HEK293 (cell line): ENCODE results near the gene C9orf72.
A peak's percentile ranks its signal among the peaks of the same experiment; 100 is the strongest.

Experiments used
- CTCF ChIA-PET: fragments of 350-600 bp; formaldehyde crosslinking; extraction: SDS; loops from one replicate; lab custom pipeline; 2021; ENCODE audit warnings: antibody characterized with exemption; lab: Yijun Ruan, JAX
- POLR2A ChIA-PET: fragments of 300-600 bp; formaldehyde crosslinking; extraction: SDS; loops from one replicate; lab custom pipeline; 2020; ENCODE audit warnings: antibody characterized with exemption, inconsistent platforms; lab: Yijun Ruan, JAX
- H3K27ac ChIP-seq: fragments of 200-500 bp; sonication (Bioruptor generic); 2 replicates; pipeline ENCODE4 v1.5.1; 2014; ENCODE audit warnings: low read depth, low read length, control low read depth, inconsistent platforms; ENCODE audit errors: extremely low read depth
- H3K36me3 ChIP-seq, 2 experiments: fragments of 200-500 bp in 1 of 2; sonication (Bioruptor generic) in 1 of 2; 1 replicate in 1 of 2; 2 replicates in 1 of 2; pipeline ENCODE4 v1.5.1; 2014 to 2017; ENCODE audit warnings: inconsistent platforms in 2 of 2, low read length in 2 of 2; ENCODE audit not compliant: control insufficient read depth in 2 of 2, insufficient read depth in 1 of 2
- H3K4me1 ChIP-seq: fragments of 200-500 bp; sonication (Bioruptor generic); 2 replicates; pipeline ENCODE4 v1.5.1; 2014; ENCODE audit warnings: mild to moderate bottlenecking, low read length, inconsistent platforms; ENCODE audit not compliant: control insufficient read depth, insufficient read depth
- H3K4me3 ChIP-seq: 2 replicates; pipeline ENCODE4 v1.5.1; 2011; ENCODE audit warnings: low read depth, mild to moderate bottlenecking, control low read depth, low read length, moderate library complexity
- H3K9me3 ChIP-seq: fragments of 200-500 bp; sonication (Bioruptor generic); 2 replicates; pipeline ENCODE4 v1.5.1; 2014; ENCODE audit warnings: low read depth, low read length, inconsistent platforms; ENCODE audit not compliant: control insufficient read depth, insufficient read depth
- BCL11B ChIP-seq: fragments of 450-650 bp; formaldehyde crosslinking; IDR thresholded peaks from 2 replicates; pipeline ENCODE4 v1.5.1; 2016; ENCODE audit warnings: low read depth, missing biosample characterization, missing genetic modification characterization
- OVOL3 ChIP-seq: fragments of 450-650 bp; formaldehyde crosslinking; IDR thresholded peaks from 2 replicates; pipeline ENCODE4 v1.5.1; 2016; ENCODE audit warnings: missing biosample characterization, missing genetic modification characterization
- PRDM1 ChIP-seq: fragments of 450-650 bp; formaldehyde crosslinking; IDR thresholded peaks from 2 replicates; pipeline ENCODE4; 2016; ENCODE audit warnings: missing biosample characterization, missing genetic modification characterization
- PRDM6 ChIP-seq: fragments of 450-650 bp; formaldehyde crosslinking; IDR thresholded peaks from 2 replicates; pipeline ENCODE4 v1.5.1; 2017; ENCODE audit warnings: missing biosample characterization, missing genetic modification characterization
- SETDB1 ChIP-seq: IDR thresholded peaks from one replicate; pipeline ENCODE4 v1.6.1; 2017; ENCODE audit warnings: mild to moderate bottlenecking, low read length, moderate library complexity, mixed read lengths; ENCODE audit not compliant: insufficient read length
- SP7 ChIP-seq: fragments of 450-650 bp; formaldehyde crosslinking; IDR thresholded peaks from 2 replicates; pipeline ENCODE4 v1.5.1; 2016; ENCODE audit warnings: missing biosample characterization, missing genetic modification characterization
- YY1 ChIP-seq: fragments of 450-650 bp; formaldehyde crosslinking; IDR thresholded peaks from 2 replicates; pipeline ENCODE4 v1.5.1; 2018; ENCODE audit warnings: missing biosample characterization, missing genetic modification characterization
- YY2 ChIP-seq: fragments of 450-650 bp; formaldehyde crosslinking; IDR thresholded peaks from 2 replicates; pipeline ENCODE4 v1.5.1; 2016; ENCODE audit warnings: missing biosample characterization, missing genetic modification characterization
- ZBTB11 ChIP-seq: fragments of 450-650 bp; formaldehyde crosslinking; conservative IDR thresholded peaks from 2 replicates; pipeline ENCODE4 v1.5.1; 2016; ENCODE audit warnings: low read depth, missing biosample characterization, missing genetic modification characterization
- ZEB2 ChIP-seq: fragments of 450-650 bp; formaldehyde crosslinking; IDR thresholded peaks from 2 replicates; pipeline ENCODE4 v1.5.1; 2016; ENCODE audit warnings: missing biosample characterization, missing genetic modification characterization
- ZFP69B ChIP-seq: fragments of 450-650 bp; formaldehyde crosslinking; IDR thresholded peaks from 2 replicates; pipeline ENCODE4 v1.5.1; 2016; ENCODE audit warnings: missing biosample characterization, missing genetic modification characterization
- ZNF114 ChIP-seq: fragments of 450-650 bp; formaldehyde crosslinking; IDR thresholded peaks from 2 replicates; pipeline ENCODE4 v1.5.0; 2017; ENCODE audit warnings: missing biosample characterization, missing genetic modification characterization
- ZNF169 ChIP-seq: fragments of 450-650 bp; formaldehyde crosslinking; IDR thresholded peaks from 2 replicates; pipeline ENCODE4 v1.5.1; 2016; ENCODE audit warnings: missing biosample characterization, missing genetic modification characterization
- ZNF248 ChIP-seq: fragments of 450-650 bp; formaldehyde crosslinking; IDR thresholded peaks from 2 replicates; pipeline ENCODE4 v1.5.1; 2017; ENCODE audit warnings: missing biosample characterization, missing genetic modification characterization
- ZNF274 ChIP-seq, 2 experiments: fragments of 200-500 bp in 1 of 2; fragments of 450-650 bp in 1 of 2; sonication (Bioruptor generic) in 1 of 2; formaldehyde crosslinking in 1 of 2; IDR thresholded peaks; 2 replicates each; pipeline versions ENCODE4 v1.5.1 to v1.6.1; 2014 to 2016; ENCODE audit warnings: borderline replicate concordance in 1 of 2, inconsistent platforms in 1 of 2, low read length in 1 of 2, missing biosample characterization in 1 of 2, missing genetic modification characterization in 1 of 2
- ZNF391 ChIP-seq: fragments of 450-650 bp; formaldehyde crosslinking; IDR thresholded peaks from 2 replicates; pipeline ENCODE4 v1.5.1; 2016; ENCODE audit warnings: low read depth, missing biosample characterization, missing genetic modification characterization, borderline replicate concordance
- ZNF518A ChIP-seq: fragments of 450-650 bp; formaldehyde crosslinking; conservative IDR thresholded peaks from 2 replicates; pipeline ENCODE4 v1.5.1; 2016; ENCODE audit warnings: low read depth, missing biosample characterization, missing genetic modification characterization
- ZNF704 ChIP-seq: fragments of 450-650 bp; formaldehyde crosslinking; IDR thresholded peaks from 2 replicates; pipeline ENCODE4 v1.5.1; 2016; ENCODE audit warnings: missing biosample characterization, missing genetic modification characterization

The C9orf72 gene

GRCh38 chr9:27499451-27499850 is 73.8 kb downstream of the C9orf72 start:
- Histone ChIP-seq H3K4me3 (no peak overlapping the region), H3K27ac (no peak overlapping the region)

GRCh38 chr9:27497883-27498417 is 75.3 kb downstream of the C9orf72 start:
- H3K36me3 ChIP-seq, result no peaks in the 10 kb centered on the region
- H3K4me3 ChIP-seq, result no peak overlapping the region
- TF ChIP-seq SP7 (tag by site-specific recombination), result no peak
- no peak for TF ChIP-seq ZNF518A (tag by site-specific recombination)
- no peak for TF ChIP-seq ZNF391
- no peak for TF ChIP-seq OVOL3 (tag by site-specific recombination)
- no peak for TF ChIP-seq ZNF274 (IDR thresholded peaks at IDR 0.05; ENCODE audit: low read length)
- TF ChIP-seq ZNF274 (tag by site-specific recombination; IDR thresholded peaks at IDR 0.05; ENCODE audit: borderline replicate concordance), result no peak
- no peak for TF ChIP-seq ZBTB11 (tag by site-specific recombination)
- TF ChIP-seq ZNF704 (tag by site-specific recombination), result no peak
- TF ChIP-seq ZFP69B (tag by site-specific recombination), result no peak
- no peak for TF ChIP-seq YY2 (tag by site-specific recombination)
- TF ChIP-seq SETDB1, result no peak
- TF ChIP-seq YY1 (tag by site-specific recombination), result no peak
- no peak for TF ChIP-seq ZNF114 (tag by site-specific recombination)
- no peak for TF ChIP-seq ZNF169 (tag by site-specific recombination)
- no peaks in the 10 kb centered on the region for H3K9me3 ChIP-seq
- POLR2A ChIA-PET, result no interaction called here
- CTCF ChIA-PET, result interaction anchor here (0.7 to 1.2 kb wide), 2 partner anchors 8 to 14 kb away, joined by 3 read pairs; no protein-coding TSS in a partner anchor
- peaks cover 11% of the 10 kb centered on the region for H3K4me1 ChIP-seq
- no peak overlapping the region for H3K27ac ChIP-seq

More at GRCh38 chr9:27499451-27499850, 73.8 kb downstream of the C9orf72 start:
- H3K9me3 ChIP-seq, result no peaks in the 10 kb centered on the region
- ChIA-PET POLR2A (no interaction called here), CTCF (interaction anchor here (0.6 kb wide), 1 partner anchor 221 kb away, joined by 3 read pairs; no protein-coding TSS in a partner anchor)
- TF ChIP-seq BCL11B (tag by site-specific recombination), result no peak
- TF ChIP-seq SP7 (tag by site-specific recombination), result 0 out of 2 replicates have a peak, but pooled peaks have one; percentile 10
- TF ChIP-seq PRDM1 (tag by site-specific recombination), result peak; percentile 64
- no peak for TF ChIP-seq ZEB2 (tag by site-specific recombination)
- no peak for TF ChIP-seq ZNF248 (tag by site-specific recombination)
- TF ChIP-seq PRDM6 (tag by site-specific recombination), result peak; percentile 60
- H3K4me1 ChIP-seq, result peaks cover 11% of the 10 kb centered on the region
- H3K36me3 ChIP-seq, result no peaks in the 10 kb centered on the region
